IPS-18c (cell line): ENCODE measurements around the gene TRMU.

Source experiments
- H3K4me3 ChIP-seq: 2 replicates; pipeline ENCODE4 v1.7.0; 2013; ENCODE audit warnings: low read depth, mild to moderate bottlenecking, low read length, moderate library complexity; ENCODE audit not compliant: insufficient read depth
- H3K9me3 ChIP-seq: one replicate; pipeline ENCODE4 v1.6.1; 2013; ENCODE audit warnings: mild to moderate bottlenecking, low read length, moderate library complexity; ENCODE audit not compliant: control insufficient read depth, insufficient read depth

The TRMU gene

DNA sequence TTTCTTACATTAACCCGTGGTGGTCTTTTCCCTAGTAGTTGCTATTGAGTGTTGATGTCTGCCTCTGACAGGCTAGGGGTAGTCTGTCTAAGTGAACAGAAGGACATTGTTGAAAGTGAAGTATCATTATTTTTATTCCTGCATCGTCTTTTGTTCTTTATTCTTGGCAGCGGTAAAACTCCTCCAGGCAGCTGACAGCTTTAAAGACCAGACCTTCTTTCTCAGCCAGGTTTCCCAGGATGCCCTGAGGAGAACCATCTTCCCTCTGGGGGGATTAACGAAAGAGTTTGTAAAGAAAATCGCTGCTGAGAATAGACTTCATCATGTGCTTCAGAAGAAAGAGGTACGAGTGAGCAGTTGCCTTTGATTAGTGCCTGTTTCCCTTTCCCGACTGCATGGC lies 14.6 kb downstream of the TRMU start:
- Histone ChIP-seq H3K9me3 (no peaks in the 10 kb centered on the region), H3K4me3 (no peak overlapping the region)

DNA sequence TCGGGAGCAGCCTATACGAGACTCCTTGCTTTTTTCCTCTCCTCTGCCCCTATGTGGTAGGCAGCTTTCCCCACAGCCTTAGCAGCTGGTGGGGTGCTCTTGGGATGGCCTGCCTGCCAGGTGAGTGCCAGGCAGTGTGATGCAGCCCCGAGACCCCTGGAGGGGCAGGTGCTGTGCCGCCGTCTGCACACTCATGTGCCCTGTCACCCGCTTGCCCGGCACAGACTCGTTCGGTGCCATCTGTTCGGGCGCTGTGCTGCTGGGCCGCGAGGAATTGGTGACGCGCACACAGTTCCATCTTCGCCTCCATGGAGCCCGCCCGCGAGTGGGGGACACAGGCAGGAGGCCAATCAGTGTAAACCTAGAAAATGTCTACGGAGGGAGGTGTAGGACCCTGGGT lies 15.1 kb downstream of the TRMU start:
- Histone ChIP-seq H3K9me3 (no peaks in the 10 kb centered on the region), H3K4me3 (no peak overlapping the region)

- Histone ChIP-seq H3K9me3 (no peaks in the 10 kb centered on the region), H3K4me3 (no peak overlapping the region)
Observed at GRCh38 chr22:46351131-46351735, 15.7 kb downstream of the TRMU start.

DNA sequence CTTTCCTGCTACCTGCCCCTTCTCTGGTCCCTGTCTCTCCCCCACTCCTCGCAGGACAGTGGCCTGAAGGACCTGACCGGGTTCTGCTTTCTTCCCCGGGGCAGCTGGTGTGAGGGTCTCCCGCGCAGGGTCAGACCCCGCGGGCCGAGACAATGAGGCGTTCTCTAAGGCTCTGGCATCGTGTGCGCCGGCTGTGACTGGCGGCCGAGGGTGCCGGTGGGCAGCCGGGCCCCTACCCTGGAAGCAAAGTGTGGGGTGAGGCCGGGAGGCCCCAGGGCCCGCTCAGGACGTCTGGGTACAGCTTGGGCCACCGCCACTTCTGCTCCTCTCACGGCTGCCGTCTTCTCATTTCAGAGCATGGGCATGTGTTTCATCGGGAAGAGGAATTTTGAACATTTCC lies 16.3 kb downstream of the TRMU start:
- Histone ChIP-seq H3K4me3 (no peak overlapping the region), H3K9me3 (no peaks in the 10 kb centered on the region)

GRCh38 chr22:46352276-46352675 lies 16.8 kb downstream of the TRMU start:
- Histone ChIP-seq H3K9me3 (no peaks in the 10 kb centered on the region), H3K4me3 (no peak overlapping the region)

DNA sequence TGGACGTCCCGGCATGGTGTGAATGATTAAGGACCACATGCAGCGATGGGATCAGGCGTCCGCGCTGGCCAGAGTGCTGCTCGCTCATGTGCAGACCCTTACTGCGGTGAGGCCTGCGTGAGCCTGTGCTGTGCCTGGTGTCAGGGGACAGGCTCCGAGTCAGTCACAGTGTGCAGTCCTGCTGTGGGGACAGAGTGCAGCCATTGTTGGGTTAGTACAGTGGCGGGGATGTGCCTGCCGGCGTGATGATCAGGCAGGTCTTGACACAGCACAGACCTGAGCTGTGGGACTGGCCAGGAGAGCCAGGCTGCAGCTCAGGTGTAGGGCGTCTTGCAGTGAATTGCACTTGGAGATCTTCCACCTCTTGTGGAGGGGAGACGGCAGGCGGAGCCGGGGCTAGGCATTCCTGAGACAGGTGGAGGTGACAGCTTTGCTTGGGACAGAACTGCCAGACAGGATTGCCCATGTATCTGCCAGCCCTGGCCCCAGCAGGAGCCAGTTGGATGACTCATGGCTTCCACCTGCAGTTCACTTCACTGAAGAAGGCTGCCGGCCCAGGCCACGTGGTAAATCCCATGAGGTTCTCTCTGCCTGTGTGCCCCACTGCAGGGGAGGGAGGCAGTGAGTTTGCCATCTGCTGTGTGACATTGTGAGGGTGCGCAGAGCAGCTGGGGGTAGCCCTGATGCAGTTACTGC lies 17.3 kb downstream of the TRMU start:
- no peak overlapping the region for H3K4me3 ChIP-seq
- H3K9me3 ChIP-seq = no peaks in the 10 kb centered on the region

- H3K4me3 ChIP-seq = no peak overlapping the region
Observed at GRCh38 chr22:46353483-46354105, 18.1 kb downstream of the TRMU start.

GRCh38 chr22:46354176-46354992 lies 18.9 kb downstream of the TRMU start:
- Histone ChIP-seq H3K4me3 (no peak overlapping the region), H3K9me3 (no peaks in the 10 kb centered on the region)

More at GRCh38 chr22:46353483-46354105, 18.1 kb downstream of the TRMU start:
- H3K9me3 ChIP-seq = no peaks in the 10 kb centered on the region

- H3K4me3 ChIP-seq = no peak overlapping the region
- H3K9me3 ChIP-seq = no peaks in the 10 kb centered on the region
Observed at GRCh38 chr22:46354993-46355305, 19.4 kb downstream of the TRMU start.

DNA sequence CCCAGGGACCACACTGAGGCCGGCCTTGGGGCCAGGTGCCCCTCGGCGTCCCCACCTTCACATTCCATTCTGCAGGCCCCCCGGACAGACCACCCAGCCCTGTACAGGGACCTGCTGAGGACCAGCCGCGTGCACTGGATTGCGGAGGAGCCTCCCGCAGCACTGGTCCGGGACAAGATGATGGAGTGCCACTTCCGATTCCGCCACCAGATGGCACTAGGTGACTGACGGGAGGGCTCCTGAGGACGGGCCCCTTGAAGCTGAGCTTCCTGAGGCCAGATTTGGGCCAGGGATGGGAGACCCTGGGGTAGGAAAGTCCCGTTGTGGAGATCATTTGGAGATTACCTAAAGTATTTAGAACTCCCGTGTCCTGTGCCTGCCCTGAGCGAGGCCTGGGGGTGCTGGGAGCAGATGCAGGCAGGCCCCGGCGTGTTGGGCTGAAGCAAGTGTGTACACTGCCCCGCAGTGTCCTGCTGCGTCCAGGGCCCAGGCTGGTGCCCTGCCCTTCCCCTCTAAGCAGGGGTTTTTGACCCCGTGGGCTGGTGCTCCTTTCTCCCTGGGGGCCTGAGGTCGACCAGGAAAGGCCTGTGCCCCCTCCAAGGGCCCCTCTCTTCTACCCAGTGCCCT lies 20.0 kb downstream of the TRMU start:
- no peak overlapping the region for H3K4me3 ChIP-seq
- no peaks in the 10 kb centered on the region for H3K9me3 ChIP-seq

DNA sequence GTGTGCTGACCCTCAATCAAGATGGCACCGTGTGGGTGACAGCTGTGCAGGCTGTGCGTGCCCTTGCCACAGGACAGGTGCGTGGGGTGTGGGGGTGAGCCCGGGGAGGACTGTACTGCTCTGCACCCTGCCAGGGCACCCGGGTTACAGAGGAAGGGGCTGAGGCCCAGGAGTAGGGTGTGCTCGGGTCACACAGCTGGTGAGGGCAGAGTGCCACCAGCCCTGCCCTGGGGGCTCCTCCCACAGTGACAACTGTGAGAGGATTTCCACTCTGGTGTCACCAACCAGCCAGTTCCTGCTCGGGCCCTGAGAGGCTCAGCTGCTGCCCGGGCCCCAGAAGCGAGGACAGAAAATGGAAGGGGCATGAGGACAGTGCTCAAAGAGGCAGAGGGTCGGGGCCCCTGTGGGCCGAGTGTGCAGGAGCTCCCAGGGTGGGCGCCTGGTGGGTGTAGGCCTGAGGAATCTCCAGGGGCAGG lies 20.5 kb downstream of the TRMU start:
- Histone ChIP-seq H3K4me3 (no peak overlapping the region), H3K9me3 (no peaks in the 10 kb centered on the region)

DNA sequence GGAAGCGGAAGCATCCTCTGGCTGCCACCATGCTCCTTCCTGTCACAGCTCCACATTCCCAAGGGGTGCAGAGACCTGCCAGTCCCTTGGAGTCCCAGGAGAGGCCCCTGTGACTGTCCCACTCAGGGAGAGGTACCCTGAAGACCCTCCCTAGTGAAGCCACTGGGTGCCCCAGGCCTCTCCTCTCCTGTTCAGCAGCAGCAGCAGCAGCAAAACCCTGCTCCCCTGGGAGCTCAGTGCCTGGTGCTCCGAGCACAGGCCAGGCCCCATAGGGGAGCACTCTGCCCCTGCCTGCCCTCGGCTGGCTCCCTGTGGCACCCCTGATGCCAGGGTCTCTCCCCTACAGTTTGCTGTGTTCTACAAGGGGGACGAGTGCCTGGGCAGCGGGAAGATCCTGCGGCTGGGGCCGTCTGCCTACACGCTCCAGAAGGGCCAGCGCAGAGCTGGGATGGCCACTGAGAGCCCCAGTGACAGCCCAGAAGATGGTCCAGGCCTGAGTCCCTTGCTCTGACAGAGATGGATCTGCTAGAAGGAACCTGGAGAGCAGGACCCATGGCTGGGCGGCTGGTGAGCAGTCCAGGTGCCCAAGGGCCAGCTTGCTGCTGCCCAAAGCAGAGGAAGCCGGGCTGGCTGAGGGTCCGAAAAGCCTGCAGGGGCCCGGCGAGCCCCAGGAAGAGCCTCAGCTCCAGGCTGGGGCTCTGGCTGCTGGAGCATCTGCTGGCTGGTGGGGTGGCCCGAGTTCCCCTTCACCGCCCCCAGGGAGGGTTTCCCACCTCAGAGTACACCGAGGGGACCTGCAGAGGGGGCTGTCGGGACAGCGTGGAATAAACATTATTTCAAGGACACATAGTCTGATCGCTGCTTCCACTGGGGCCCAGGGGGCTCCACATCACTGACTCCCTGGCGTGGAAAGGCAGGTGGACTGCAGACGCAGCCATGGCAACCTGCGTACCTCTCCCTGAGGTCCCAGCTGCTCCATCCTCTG lies 21.3 kb downstream of the TRMU start:
- no peak overlapping the region for H3K4me3 ChIP-seq
- H3K9me3 ChIP-seq = no peaks in the 10 kb centered on the region

DNA sequence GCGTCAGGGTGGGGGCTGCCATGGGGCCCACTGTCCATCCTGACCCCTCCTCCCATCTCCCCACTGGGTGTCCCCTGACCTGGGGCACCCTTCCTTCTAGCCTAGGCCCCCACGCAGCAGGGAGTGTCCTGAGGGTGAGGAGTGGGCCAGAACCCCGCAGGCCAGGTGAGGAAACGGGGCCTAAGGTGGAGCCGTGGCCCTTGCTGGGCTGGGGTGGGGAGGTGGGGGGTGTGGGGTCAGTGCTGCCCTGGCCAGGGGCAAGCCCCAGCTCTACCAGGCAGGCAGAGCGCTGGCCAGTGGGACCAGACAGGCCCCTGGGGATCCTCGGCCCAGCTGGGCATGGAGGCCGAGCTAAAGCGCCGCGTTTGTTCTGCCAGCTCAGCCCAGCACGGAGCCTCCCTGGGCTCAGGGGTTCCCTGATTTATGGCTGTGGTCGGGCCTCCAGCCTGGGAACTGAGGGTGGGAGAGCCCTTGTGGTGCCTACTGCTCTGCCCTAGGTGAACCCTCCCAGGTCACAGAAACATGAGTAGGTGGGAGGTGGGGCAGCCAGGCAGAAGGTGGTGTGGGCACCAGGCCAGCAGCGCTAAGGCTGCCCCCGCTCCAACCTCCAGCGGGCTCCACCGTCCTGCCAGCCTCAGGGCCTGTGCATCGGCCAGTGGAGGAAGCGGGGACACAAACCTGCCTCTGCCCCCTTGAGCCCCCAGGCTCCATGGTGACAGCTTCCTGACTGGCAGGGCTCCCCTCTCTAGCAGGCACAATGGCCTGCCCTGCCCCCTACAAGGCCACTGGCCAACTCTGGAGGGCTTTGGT lies 22.4 kb downstream of the TRMU start:
- H3K4me3 ChIP-seq = no peak overlapping the region

DNA sequence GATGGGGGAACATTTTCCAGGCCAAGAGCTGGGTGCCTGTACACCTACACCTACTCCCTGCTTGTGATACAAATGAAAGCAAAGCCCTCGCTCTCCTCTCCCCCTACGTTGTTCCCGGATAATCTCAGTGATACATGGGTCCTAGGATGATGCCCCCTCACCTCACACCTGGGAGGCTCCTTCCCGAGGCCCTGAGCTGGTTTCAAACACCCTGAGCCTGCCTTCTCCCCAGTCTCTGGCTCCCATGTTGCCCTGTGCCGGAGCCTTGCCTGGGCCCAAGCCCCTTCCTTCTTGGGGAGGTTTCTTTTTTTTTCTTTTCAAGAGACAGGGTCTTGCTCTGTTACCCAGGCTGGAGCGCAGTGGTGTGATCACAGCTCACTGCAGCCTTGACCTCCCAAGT lies 23.3 kb downstream of the TRMU start:
- Histone ChIP-seq H3K4me3 (no peak overlapping the region), H3K9me3 (peaks cover 2% of the 10 kb centered on the region)

More for the DNA sequence above, 22.4 kb downstream of the TRMU start:
- peaks cover 2% of the 10 kb centered on the region for H3K9me3 ChIP-seq

DNA sequence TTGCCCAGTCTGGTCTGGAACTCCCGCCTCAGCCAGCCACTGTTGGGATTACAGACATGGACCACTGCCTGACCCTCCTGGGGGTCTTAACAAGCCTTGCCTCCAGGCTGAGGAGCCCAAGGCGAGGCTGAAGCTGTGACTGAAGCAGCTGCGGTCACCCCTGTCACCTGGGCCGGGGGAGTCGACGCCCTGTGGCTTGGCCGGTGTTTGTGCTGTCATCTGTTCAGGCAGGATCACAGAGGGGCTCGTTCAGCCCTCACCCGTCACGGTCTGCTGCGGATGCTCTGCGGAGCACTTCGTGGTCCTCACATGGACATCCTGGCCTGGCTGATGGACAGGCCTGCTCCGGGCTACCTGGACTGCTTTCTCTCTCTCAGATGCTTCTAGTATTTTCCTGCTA lies 23.8 kb downstream of the TRMU start:
- Histone ChIP-seq H3K4me3 (no peak overlapping the region), H3K9me3 (peaks cover 2% of the 10 kb centered on the region)

DNA sequence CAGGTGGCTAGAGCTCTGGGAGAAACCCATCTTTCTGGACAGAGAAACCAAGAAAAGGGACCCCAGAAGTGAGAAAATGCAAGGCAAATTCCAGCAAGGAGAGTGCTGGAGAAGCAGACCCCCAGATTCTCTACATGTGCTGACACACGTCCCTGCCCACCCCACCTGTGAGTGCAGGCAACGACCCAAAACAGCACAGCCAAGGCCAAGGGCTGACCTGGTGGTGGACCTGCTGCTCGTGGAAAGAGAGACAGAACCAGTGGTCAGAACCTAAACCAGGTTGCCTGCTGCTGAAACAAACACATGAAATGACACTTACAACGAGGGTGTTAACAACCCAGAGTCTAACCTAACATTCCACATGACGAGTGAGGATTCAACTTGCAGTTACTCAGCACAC lies 24.6 kb downstream of the TRMU start:
- Histone ChIP-seq H3K4me3 (no peak overlapping the region), H3K9me3 (peaks cover 2% of the 10 kb centered on the region)
